HCT116 (cell line): ENCODE data around the gene AARS2. TPM values are rescaled to one million over a fixed set of nuclear protein-coding genes. Genes with fewer than 3 reads are reported as not detected.
A peak's percentile ranks its signal among the peaks of the same experiment; 100 is the strongest.

ENCODE experiments used
- ATAC-seq: fragments of 200-7000 bp; cut with Tn5 transposase; 2 replicates; pipeline ENCODE4 v1.9.1; 2020; ENCODE audit warnings: mild to moderate bottlenecking, moderate library complexity
- Bru-seq: library from RNA; stranded (reverse); fragments of 400-500 nt; gene quantifications from one replicate; lab custom pipeline; 2021; lab: Mats Ljungman, UMichigan
- BruChase-seq, 2 experiments: library from RNA; stranded (reverse); fragments of 400-500 nt; gene quantifications; one replicate each; lab custom pipeline; 2021; lab: Mats Ljungman, UMichigan
- BruUV-seq: library from RNA; stranded (reverse); fragments of 400-500 nt; replicated peaks from 2 replicates; lab custom pipeline; 2021; lab: Mats Ljungman, UMichigan
- CTCF ChIA-PET: fragments of 300-600 bp; sonication (Branson Sonifier 250); formaldehyde crosslinking; loops from one replicate; lab custom pipeline; 2021; ENCODE audit warnings: antibody characterized with exemption; lab: Charles Lee
- POLR2A ChIA-PET: fragments of 300-600, 350-600 bp; sonication (Branson Sonifier 250); formaldehyde crosslinking; loops from one replicate; lab custom pipeline; 2021; ENCODE audit warnings: antibody characterized with exemption; lab: Charles Lee
- RAD21 ChIA-PET, 2 experiments: fragments of 300-600 bp; sonication (Branson Sonifier 250); formaldehyde crosslinking; loops; one replicate each; lab custom pipeline; 2023; ENCODE audit warnings: low total read pairs in 2 of 2; ENCODE audit not compliant: uncharacterized antibody in 2 of 2, unreplicated experiment in 2 of 2, low non-redundant PET in 1 of 2; lab: Charles Lee
- DNase-seq: peaks from one replicate; pipeline ENCODE4 v3.0.0-alpha.2; 2010; ENCODE audit warnings: low read depth, low spot score
- H2AFZ ChIP-seq: fragments of 200-600 bp; shearing (Covaris generic), sonication (generic); 2 replicates; pipeline ENCODE4 v1.6.1; 2017; ENCODE audit warnings: low read depth, mixed run types, mixed read lengths, antibody characterized with exemption, low read length; ENCODE audit not compliant: poor library complexity, severe bottlenecking
- H3K27ac ChIP-seq: 2 replicates; pipeline ENCODE4 v1.5.1; 2012; ENCODE audit warnings: low read depth, low read length
- H3K27me3 ChIP-seq: fragments of 200-600 bp; sonication (generic); 2 replicates; pipeline ENCODE4 v1.6.1; 2016; ENCODE audit warnings: mixed run types, low read length, mixed read lengths; ENCODE audit not compliant: insufficient read depth
- H3K36me3 ChIP-seq, 2 experiments: fragments of 200-500 bp in 1 of 2; fragments of 200-600 bp in 1 of 2; sonication (Bioruptor generic) in 1 of 2; sonication (generic) in 1 of 2; 2 replicates each; pipeline versions ENCODE4 v1.5.1 to v1.6.1; 2014 to 2016; ENCODE audit warnings: low read length in 2 of 2, inconsistent platforms in 1 of 2, mixed read lengths in 1 of 2, mixed run types in 1 of 2; ENCODE audit not compliant: insufficient read depth in 2 of 2, control insufficient read depth in 1 of 2
- H3K4me1 ChIP-seq, 2 experiments: fragments of 200-600 bp in 1 of 2; sonication (generic) in 1 of 2; 2 replicates each; pipeline versions ENCODE4 v1.5.1 to v1.6.1; 2012 to 2017; ENCODE audit warnings: low read length in 2 of 2, inconsistent platforms in 1 of 2, mild to moderate bottlenecking in 1 of 2, mixed read lengths in 1 of 2, mixed run types in 1 of 2, moderate library complexity in 1 of 2; ENCODE audit not compliant: insufficient read depth in 2 of 2, control insufficient read depth in 1 of 2
- H3K4me2 ChIP-seq: fragments of 200-600 bp; sonication (generic); 2 replicates; pipeline ENCODE4 v1.6.1; 2017; ENCODE audit warnings: mixed run types, low read length, mixed read lengths
- H3K4me3 ChIP-seq, 2 experiments: fragments of 200-600 bp in 1 of 2; sonication (generic) in 1 of 2; replicated peaks in 1 of 2; 2 replicates each; pipeline ENCODE4 v1.5.1; 2011 to 2016; ENCODE audit warnings: low read length in 2 of 2, control low read depth in 1 of 2, low read depth in 1 of 2, mild to moderate bottlenecking in 1 of 2, mixed read lengths in 1 of 2, mixed run types in 1 of 2
- H3K79me2 ChIP-seq: fragments of 200-600 bp; sonication (generic); 2 replicates; pipeline ENCODE4 v1.6.1; 2017; ENCODE audit warnings: mild to moderate bottlenecking, mixed run types, low read length, moderate library complexity, mixed read lengths; ENCODE audit not compliant: insufficient read depth
- H3K9ac ChIP-seq: fragments of 200-600 bp; sonication (generic); 2 replicates; pipeline ENCODE4 v1.6.1; 2016; ENCODE audit warnings: low read length, mixed read lengths
- H3K9me2 ChIP-seq: fragments of 200-600 bp; sonication (generic), shearing (Covaris generic); 2 replicates; pipeline ENCODE4 v1.6.1; 2017; ENCODE audit warnings: mixed run types, mild to moderate bottlenecking, moderate library complexity; ENCODE audit not compliant: insufficient read depth
- H3K9me3 ChIP-seq, 2 experiments: fragments of 200-500 bp in 1 of 2; fragments of 200-600 bp in 1 of 2; sonication (Bioruptor generic) in 1 of 2; sonication (generic) in 1 of 2; 2 replicates each; pipeline ENCODE4 v1.6.1; 2014 to 2017; ENCODE audit warnings: low read length in 2 of 2, mixed read lengths in 2 of 2, inconsistent platforms in 1 of 2, low read depth in 1 of 2, mild to moderate bottlenecking in 1 of 2, mixed run types in 1 of 2, moderate library complexity in 1 of 2; ENCODE audit not compliant: control insufficient read depth in 1 of 2, insufficient read depth in 1 of 2
- H4K20me1 ChIP-seq: fragments of 200-600 bp; sonication (generic), shearing (Covaris generic); 2 replicates; pipeline ENCODE4 v1.6.1; 2017; ENCODE audit warnings: mixed run types, mild to moderate bottlenecking, moderate library complexity; ENCODE audit not compliant: insufficient read depth
- CBX3 ChIP-seq: IDR thresholded peaks from 2 replicates; pipeline ENCODE4 v1.6.1; 2012; ENCODE audit warnings: low read depth
- CEBPB ChIP-seq: IDR thresholded peaks from 2 replicates; pipeline ENCODE4 v1.6.1; 2012; ENCODE audit warnings: low read depth
- EGR1 ChIP-seq: IDR thresholded peaks from 2 replicates; pipeline ENCODE4 v1.6.1; 2012; ENCODE audit warnings: low read depth
- ELF1 ChIP-seq: IDR thresholded peaks from 2 replicates; pipeline ENCODE4 v1.6.1; 2012; ENCODE audit warnings: low read depth, borderline replicate concordance
- EZH2 ChIP-seq: fragments of 200-600 bp; sonication (generic); IDR thresholded peaks from 2 replicates; pipeline ENCODE4 v1.6.1; 2017; ENCODE audit warnings: antibody characterized with exemption, mixed run types
- EZH2phosphoT487 ChIP-seq: fragments of 200-600 bp; IDR thresholded peaks from 2 replicates; pipeline ENCODE4 v1.6.1; 2018; ENCODE audit warnings: antibody characterized with exemption, borderline replicate concordance
- FOSL1 ChIP-seq: IDR thresholded peaks from 2 replicates; pipeline ENCODE4 v1.6.1; 2012; ENCODE audit warnings: low read depth
- JUND ChIP-seq: IDR thresholded peaks from 2 replicates; pipeline ENCODE4 v1.6.1; 2012
- POLR2A ChIP-seq: IDR thresholded peaks from 2 replicates; pipeline ENCODE4 v1.7.0; 2011; ENCODE audit warnings: borderline replicate concordance; ENCODE audit not compliant: insufficient read depth, insufficient read length; ENCODE audit errors: extremely low read depth
- POLR2AphosphoS5 ChIP-seq: IDR thresholded peaks from 2 replicates; pipeline ENCODE4 v1.6.1; 2011; ENCODE audit warnings: mild to moderate bottlenecking, low read depth, low read length, moderate library complexity
- RAD21 ChIP-seq: IDR thresholded peaks from 2 replicates; pipeline ENCODE4 v1.6.1; 2012; ENCODE audit warnings: low read depth, mild to moderate bottlenecking
- SIN3A ChIP-seq: IDR thresholded peaks from 2 replicates; pipeline ENCODE4 v1.6.1; 2012; ENCODE audit warnings: low read depth
- SP1 ChIP-seq: IDR thresholded peaks from 2 replicates; pipeline ENCODE4 v1.6.1; 2012; ENCODE audit warnings: low read depth
- TCF7L2 ChIP-seq: IDR thresholded peaks from 2 replicates; pipeline ENCODE4 v1.7.0; 2011; ENCODE audit warnings: borderline replicate concordance, inconsistent platforms; ENCODE audit not compliant: insufficient read depth, insufficient read length; ENCODE audit errors: extremely low read depth
- ZNF274 ChIP-seq: fragments of 200-500 bp; sonication (Bioruptor generic); IDR thresholded peaks from 2 replicates; pipeline ENCODE4 v1.6.1; 2014; ENCODE audit warnings: mild to moderate bottlenecking, low read depth, low read length, inconsistent platforms
- intact Hi-C: fragments of 100-400 bp; cut with micrococcal nuclease; formaldehyde crosslinking; loops from 2 replicates; pipeline ENCODE4 v1.10.0; 2022
- long read RNA-seq: library from polyadenylated mRNA; unstranded; transcript quantifications from one replicate; pipeline ENCODE4 v2.0.0, GENCODE V29; 2021; ENCODE audit not compliant: unreplicated experiment
- polyA plus RNA-seq: library from polyadenylated mRNA; unstranded; fragments of >200 nt; gene quantifications from 2 replicates; pipeline ENCODE4 v1.2.1, GENCODE V29; 2012; ENCODE audit warnings: missing spikeins
- total RNA-seq: library from RNA; stranded (reverse); gene quantifications from one replicate; pipeline ENCODE4 v1.2.1, GENCODE V29; 2021; ENCODE audit not compliant: unreplicated experiment
- TF ChIP-seq, protein P1 (sequence below), 3 experiments: fragments of 200-600 bp in 1 of 3; sonication (generic) in 1 of 3; IDR thresholded peaks in 2 of 3; conservative IDR thresholded peaks in 1 of 3; 2 replicates each; pipeline ENCODE4 v1.5.1; 2012 to 2017; ENCODE audit warnings: low read depth in 2 of 3, low read length in 2 of 3, antibody characterized with exemption in 1 of 3, borderline replicate concordance in 1 of 3, control low read depth in 1 of 3, mild to moderate bottlenecking in 1 of 3, mixed read lengths in 1 of 3, mixed run types in 1 of 3, moderate library complexity in 1 of 3; ENCODE audit not compliant: insufficient read depth in 1 of 3
- TF ChIP-seq, protein P2 (sequence below): IDR thresholded peaks from 2 replicates; pipeline ENCODE4 v1.6.1; 2012
- TF ChIP-seq, protein P3 (sequence below): IDR thresholded peaks from 2 replicates; pipeline ENCODE4 v1.6.1; 2012
- TF ChIP-seq, protein P4 (sequence below): IDR thresholded peaks from 2 replicates; pipeline ENCODE4 v1.6.1; 2011; ENCODE audit warnings: mild to moderate bottlenecking, low read length, moderate library complexity; ENCODE audit not compliant: insufficient replicate concordance; ENCODE audit errors: extremely low read depth

Gene AARS2
- total RNA-seq = 14.9 TPM
- polyA plus RNA-seq = 6.6 and 7.0 TPM in 2 replicates
- Bru-seq, nascent RNA = percentile 77 among the genes with signal in this experiment
- percentile 67 among the genes with signal in this experiment for BruChase-seq, experiment 1, labeled RNA remaining after a 6-hour chase
- percentile 68 among the genes with signal in this experiment for BruChase-seq, experiment 2, labeled RNA remaining after a 2-hour chase
- long read RNA-seq, transcript AARS2-201 (22 exons, 3,854 nt) = major isoform, 15 of 39 reads
- long read RNA-seq, partial matches to known transcripts = 11 of 39 reads
- long read RNA-seq, other reads (novel, unspliced or antisense) = 13 of 39 reads

DNA sequence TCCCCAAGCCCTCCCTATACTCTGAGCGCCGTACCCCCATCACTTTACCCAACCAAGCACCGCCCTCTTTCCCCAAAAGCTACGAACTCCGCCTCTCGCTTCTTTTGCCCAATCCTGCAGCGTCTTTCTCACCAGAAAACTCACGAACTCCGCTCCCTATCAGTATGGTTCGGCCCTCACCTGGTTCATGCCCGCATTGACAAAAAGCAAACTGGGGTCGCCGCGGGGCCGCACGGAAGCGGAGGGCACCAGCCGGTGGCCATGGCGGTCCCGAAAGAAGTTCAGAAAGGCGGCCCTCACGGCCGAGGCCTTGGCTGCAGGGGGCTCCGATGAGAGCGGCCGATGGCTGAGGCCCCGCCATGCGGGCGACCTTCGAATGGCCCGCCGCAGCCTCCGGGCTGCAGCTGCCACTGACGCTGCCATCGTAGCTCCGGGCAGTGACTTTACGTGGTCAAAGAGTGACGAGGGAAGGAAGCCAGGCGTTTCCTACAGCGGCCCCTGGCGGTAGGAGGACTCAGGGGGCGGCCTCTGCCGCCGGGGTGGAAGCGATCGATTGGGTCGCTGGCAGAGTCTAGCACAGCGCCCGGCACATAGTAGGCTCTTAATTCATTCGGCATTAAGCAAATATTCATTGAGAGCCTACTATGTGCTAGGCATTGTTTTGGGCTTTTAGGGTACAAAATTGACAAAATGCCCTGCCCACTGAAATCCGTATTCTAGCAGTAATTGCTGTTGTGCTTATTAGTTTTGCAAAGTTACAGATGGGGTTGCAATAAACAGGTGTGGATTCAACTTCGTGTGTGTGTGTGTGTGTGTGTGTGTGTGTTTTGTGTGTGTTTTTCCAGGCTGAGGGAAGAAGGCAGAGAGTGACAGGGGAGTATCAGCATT lies at the start of gene AARS2:
AARS2 (minus strand) TSS at position 447 of the 888 bp plus-strand sequence; CDS start at position 423, 24 bp downstream.
- peaks cover 6 to 16% of the 10 kb centered on the region in 2 experiments for H3K4me1 ChIP-seq
- peaks cover 3% of the 10 kb centered on the region; the same call in 1 of the 2 replicates for H3K27me3 ChIP-seq
- ChIA-PET CTCF (interaction anchor here (0.6 to 1.1 kb wide), 11 partner anchors 8 to 56 kb away, joined by 3 to 10 read pairs (median 5); partner anchors contain the start of genes SLC35B2 and TMEM151B), RAD21 (no interaction called here), POLR2A (interaction anchor here (1.3 to 1.8 kb wide), 3 partner anchors 8 to 66 kb away, joined by 4 to 11 read pairs (median 5); partner anchors contain the start of gene HSP90AB1)
- peaks cover 19% of the 10 kb centered on the region for H3K79me2 ChIP-seq
- H4K20me1 ChIP-seq = no peaks in the 10 kb centered on the region
- DNase-seq (peak; percentile 81), ATAC-seq (peak; percentile 95)
- peak within 1 kb of the TSS; percentile 82 for H3K4me2 ChIP-seq
- H3K27ac ChIP-seq = peak within 1 kb of the TSS; percentile 72
- H3K36me3 ChIP-seq = peaks cover 20 to 31% of the 10 kb centered on the region in 2 experiments; a peak in 3 of 4 replicates
- peak within 1 kb of the TSS; percentile 91 for H2AFZ ChIP-seq
- H3K9ac ChIP-seq = peak within 1 kb of the TSS; percentile 86
- no peaks in the 10 kb centered on the region for H3K9me3 ChIP-seq
- intact Hi-C loops = no loop called here
- BruUV-seq = no TSS peak
- peak within 1 kb of the TSS; percentile 97 to 98 for H3K4me3 ChIP-seq
- H3K9me2 ChIP-seq = no peaks in the 10 kb centered on the region
- TF ChIP-seq, protein P1, sequence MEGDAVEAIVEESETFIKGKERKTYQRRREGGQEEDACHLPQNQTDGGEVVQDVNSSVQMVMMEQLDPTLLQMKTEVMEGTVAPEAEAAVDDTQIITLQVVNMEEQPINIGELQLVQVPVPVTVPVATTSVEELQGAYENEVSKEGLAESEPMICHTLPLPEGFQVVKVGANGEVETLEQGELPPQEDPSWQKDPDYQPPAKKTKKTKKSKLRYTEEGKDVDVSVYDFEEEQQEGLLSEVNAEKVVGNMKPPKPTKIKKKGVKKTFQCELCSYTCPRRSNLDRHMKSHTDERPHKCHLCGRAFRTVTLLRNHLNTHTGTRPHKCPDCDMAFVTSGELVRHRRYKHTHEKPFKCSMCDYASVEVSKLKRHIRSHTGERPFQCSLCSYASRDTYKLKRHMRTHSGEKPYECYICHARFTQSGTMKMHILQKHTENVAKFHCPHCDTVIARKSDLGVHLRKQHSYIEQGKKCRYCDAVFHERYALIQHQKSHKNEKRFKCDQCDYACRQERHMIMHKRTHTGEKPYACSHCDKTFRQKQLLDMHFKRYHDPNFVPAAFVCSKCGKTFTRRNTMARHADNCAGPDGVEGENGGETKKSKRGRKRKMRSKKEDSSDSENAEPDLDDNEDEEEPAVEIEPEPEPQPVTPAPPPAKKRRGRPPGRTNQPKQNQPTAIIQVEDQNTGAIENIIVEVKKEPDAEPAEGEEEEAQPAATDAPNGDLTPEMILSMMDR (IDR thresholded peaks at IDR 0.05 in 2 of 3, conservative IDR thresholded peaks at IDR 0.05 in 1 of 3; ENCODE audit: borderline replicate concordance in 1 of 3, insufficient read depth in 1 of 3, low read depth in 2 of 3, low read length in 2 of 3) = peak; percentile 73 to 98 (median 97)
- no peak for TF ChIP-seq TCF7L2
- TF ChIP-seq SIN3A = peak; percentile 93
- TF ChIP-seq, protein P2, sequence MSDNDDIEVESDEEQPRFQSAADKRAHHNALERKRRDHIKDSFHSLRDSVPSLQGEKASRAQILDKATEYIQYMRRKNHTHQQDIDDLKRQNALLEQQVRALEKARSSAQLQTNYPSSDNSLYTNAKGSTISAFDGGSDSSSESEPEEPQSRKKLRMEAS = peak; percentile 89
- TF ChIP-seq, protein P3, sequence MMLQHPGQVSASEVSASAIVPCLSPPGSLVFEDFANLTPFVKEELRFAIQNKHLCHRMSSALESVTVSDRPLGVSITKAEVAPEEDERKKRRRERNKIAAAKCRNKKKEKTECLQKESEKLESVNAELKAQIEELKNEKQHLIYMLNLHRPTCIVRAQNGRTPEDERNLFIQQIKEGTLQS = no peak
- peak; percentile 73 for TF ChIP-seq POLR2A
- TF ChIP-seq, protein P4, sequence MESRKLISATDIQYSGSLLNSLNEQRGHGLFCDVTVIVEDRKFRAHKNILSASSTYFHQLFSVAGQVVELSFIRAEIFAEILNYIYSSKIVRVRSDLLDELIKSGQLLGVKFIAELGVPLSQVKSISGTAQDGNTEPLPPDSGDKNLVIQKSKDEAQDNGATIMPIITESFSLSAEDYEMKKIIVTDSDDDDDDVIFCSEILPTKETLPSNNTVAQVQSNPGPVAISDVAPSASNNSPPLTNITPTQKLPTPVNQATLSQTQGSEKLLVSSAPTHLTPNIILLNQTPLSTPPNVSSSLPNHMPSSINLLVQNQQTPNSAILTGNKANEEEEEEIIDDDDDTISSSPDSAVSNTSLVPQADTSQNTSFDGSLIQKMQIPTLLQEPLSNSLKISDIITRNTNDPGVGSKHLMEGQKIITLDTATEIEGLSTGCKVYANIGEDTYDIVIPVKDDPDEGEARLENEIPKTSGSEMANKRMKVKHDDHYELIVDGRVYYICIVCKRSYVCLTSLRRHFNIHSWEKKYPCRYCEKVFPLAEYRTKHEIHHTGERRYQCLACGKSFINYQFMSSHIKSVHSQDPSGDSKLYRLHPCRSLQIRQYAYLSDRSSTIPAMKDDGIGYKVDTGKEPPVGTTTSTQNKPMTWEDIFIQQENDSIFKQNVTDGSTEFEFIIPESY = peak; percentile 72
- no peak for TF ChIP-seq ZNF274
- TF ChIP-seq JUND = peak; percentile 44; the same call in 1 of the 2 replicates
- no peak for TF ChIP-seq EZH2
- TF ChIP-seq ELF1 = no peak
- TF ChIP-seq CEBPB = no peak
- TF ChIP-seq EZH2phosphoT487 = no peak
- TF ChIP-seq FOSL1 = 0 out of 2 replicates have a peak, but pooled peaks have one; percentile 26
- TF ChIP-seq SP1 = peak; percentile 68
- TF ChIP-seq EGR1 = peak; percentile 66
- peak; percentile 97 for TF ChIP-seq POLR2AphosphoS5
- no peak for TF ChIP-seq RAD21
- peak; percentile 96 for TF ChIP-seq CBX3
